22Rv1 (cell line): ENCODE measurements around the gene STRIT1.
A peak's percentile ranks its signal among the peaks of the same experiment; 100 is the strongest.

Experiments used
- H3K27ac ChIP-seq: fragments of 450-650 bp; 2 replicates; pipeline ENCODE4 v1.5.1; 2017
- ZFX ChIP-seq: fragments of 450-650 bp; IDR thresholded peaks from 2 replicates; pipeline ENCODE4 v1.6.1; 2017; ENCODE audit warnings: antibody characterized with exemption, borderline replicate concordance
- TF ChIP-seq, protein P1 (sequence below): fragments of 450-650 bp; IDR thresholded peaks from 2 replicates; pipeline ENCODE4 v1.5.1; 2017; ENCODE audit warnings: mild to moderate bottlenecking

Gene STRIT1

DNA sequence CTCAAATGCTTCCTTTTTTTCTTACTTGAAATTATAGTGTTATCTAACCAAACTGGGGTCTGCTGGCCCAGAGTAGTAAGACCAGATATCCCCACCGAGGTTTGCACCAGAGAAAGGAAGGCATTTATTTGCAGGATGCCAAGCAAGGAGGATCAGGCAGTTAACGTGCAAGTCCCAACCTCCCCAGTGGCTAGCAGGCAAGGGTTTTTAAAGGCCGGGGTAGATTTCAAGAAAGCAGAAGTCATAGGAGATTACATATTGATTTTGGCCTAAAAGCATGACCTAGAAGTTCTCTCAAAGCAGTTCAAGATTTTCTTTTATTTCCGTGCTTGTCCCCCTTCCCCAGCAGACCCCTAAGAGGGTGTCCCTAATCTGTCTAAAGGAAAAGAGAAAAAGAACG, 32.8 kb upstream of the STRIT1 start:
- no peak overlapping the region for H3K27ac ChIP-seq

DNA sequence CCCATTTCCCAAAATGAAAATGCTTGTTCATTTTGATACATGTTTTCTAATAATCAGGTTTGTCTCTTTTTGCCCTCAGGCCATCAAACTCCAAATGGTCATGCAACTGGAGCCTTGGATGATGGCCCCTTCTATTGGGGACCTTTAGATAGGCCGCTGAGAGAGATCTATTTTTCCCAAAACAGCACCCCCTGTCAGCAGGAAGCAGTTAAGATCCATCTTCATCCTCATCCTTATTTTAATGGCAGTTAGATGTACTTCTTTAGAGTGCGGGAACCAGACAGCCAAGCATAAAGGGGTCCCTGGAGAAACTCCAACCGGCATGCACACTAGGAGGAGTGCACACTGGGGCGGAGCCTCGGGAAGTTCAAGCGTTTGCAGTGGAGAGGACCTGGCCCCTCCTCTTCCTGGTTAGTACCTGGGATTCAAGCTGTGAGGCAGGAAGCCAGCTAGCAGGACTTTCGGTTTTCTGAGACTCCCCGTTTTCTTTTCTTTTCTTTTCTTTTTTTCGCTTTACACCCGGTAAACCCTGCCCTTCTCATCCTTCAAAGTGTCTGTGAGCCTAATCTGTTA, 31.9 kb upstream of the STRIT1 start:
- TF ChIP-seq, protein P1, sequence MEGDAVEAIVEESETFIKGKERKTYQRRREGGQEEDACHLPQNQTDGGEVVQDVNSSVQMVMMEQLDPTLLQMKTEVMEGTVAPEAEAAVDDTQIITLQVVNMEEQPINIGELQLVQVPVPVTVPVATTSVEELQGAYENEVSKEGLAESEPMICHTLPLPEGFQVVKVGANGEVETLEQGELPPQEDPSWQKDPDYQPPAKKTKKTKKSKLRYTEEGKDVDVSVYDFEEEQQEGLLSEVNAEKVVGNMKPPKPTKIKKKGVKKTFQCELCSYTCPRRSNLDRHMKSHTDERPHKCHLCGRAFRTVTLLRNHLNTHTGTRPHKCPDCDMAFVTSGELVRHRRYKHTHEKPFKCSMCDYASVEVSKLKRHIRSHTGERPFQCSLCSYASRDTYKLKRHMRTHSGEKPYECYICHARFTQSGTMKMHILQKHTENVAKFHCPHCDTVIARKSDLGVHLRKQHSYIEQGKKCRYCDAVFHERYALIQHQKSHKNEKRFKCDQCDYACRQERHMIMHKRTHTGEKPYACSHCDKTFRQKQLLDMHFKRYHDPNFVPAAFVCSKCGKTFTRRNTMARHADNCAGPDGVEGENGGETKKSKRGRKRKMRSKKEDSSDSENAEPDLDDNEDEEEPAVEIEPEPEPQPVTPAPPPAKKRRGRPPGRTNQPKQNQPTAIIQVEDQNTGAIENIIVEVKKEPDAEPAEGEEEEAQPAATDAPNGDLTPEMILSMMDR = 0 out of 2 replicates have a peak, but pooled peaks have one; percentile 19
- TF ChIP-seq ZFX = no peak
- H3K27ac ChIP-seq = no peak overlapping the region

More for the DNA sequence above, 32.8 kb upstream of the STRIT1 start:
- TF ChIP-seq ZFX = no peak

DNA sequence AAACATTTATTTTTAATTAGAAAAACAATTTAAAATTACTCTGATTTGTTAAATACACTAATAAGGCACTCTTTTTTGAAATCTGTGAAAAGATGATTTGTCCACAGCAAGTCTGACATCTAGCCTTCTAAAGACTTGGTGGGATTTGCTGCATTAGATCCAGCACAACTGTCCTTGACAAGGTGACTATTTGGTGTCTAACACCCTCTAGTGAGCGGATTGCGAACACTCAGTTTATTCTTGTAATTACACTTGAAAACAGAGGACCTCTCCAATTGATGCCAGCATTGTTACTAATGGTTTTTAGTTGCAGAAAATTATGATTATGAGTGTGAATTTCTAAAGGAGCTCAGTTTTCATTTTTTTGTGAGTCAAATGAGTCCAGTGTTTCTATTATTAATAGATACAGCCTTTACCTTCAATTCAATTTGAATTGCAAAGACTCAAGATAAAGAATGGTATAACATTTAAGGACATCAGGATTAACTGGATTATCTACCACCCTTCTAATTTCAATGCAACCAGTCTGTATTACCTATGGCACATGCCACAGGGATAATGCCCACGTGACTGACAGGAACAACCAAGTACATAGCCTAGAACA, 29.7 kb upstream of the STRIT1 start:
- no peak for TF ChIP-seq ZFX
- TF ChIP-seq, protein P1 = peak; percentile 83
- H3K27ac ChIP-seq = no peak overlapping the region

DNA sequence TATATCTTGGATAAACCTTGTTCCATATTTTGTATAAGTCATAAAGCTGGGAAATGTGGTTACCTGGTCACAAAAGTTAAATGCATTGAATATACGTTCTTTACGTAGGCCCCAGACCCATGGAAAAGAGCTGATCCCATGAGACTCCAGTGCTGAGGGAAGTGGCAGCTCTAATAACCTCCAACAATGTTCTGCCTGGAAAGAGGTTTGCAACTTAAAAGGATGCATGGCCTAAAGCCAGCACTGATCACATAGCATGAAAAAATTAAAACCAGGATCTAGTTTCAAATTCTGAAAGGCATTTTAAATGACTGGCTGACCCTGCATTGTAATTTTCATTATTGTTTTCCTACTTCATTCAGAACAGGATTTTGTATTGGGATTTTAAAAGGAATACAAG, 27.9 kb upstream of the STRIT1 start:
- H3K27ac ChIP-seq = no peak overlapping the region
- no peak for TF ChIP-seq ZFX
- TF ChIP-seq, protein P1 = no peak

DNA sequence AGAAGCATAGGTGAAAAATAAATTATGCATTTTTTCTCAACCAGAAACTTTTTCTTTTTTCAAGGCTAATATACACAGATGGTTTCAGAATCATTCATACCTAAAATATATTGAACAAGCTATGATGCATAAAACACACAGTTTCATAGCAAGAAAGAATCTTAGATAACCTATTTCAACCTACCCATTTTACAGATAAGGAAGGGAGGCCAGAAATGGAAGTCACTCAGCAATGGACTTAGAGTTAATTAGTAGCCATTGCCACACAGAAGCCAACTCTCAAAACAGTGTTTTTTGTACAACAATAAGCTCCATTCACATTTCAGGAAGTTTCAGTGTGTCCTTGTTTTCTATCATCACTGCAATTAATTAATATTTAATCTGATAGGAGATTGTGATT, 27.5 kb upstream of the STRIT1 start:
- TF ChIP-seq, protein P1 = no peak
- TF ChIP-seq ZFX = no peak
- no peak overlapping the region for H3K27ac ChIP-seq

DNA sequence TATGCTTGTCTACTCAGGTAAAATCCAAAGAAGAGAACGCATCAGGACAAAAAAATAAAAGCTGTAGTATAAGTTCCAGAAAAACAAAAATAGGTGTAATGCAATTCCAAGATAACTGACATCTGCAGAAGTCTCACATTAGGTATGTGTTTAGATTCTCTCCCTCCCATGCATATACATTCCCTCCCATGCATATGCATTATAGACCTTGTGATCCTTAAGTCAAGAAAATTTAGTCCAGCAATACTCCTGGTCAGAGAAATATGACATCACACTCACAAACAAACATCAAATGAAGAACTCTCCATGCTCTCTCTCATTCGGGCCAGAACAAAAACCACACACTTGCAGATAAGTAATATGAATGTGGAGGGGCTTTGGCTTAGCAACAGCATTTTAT, 25.3 kb upstream of the STRIT1 start:
- H3K27ac ChIP-seq = no peak overlapping the region
- no peak for TF ChIP-seq ZFX
- TF ChIP-seq, protein P1 = no peak

DNA sequence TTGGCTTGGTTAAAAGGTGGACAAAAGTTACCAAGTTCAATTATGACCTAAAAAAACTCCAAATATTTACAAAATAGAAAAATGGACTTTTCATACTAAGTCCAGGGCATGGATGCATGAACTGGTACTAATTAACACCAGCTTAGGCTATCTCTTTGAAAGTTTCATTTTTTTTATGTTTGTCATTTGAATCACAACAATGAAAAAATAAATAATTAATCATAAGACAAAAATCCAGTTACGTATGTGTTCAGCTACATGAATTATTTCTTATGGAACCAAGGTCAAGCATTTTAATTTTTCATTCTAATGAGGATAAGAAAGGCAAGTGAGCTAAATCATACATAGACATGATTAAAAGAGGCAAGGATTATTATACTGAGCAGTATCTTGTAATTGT, 23.7 kb upstream of the STRIT1 start:
- no peak overlapping the region for H3K27ac ChIP-seq
- TF ChIP-seq, protein P1 = no peak
- TF ChIP-seq ZFX = no peak

DNA sequence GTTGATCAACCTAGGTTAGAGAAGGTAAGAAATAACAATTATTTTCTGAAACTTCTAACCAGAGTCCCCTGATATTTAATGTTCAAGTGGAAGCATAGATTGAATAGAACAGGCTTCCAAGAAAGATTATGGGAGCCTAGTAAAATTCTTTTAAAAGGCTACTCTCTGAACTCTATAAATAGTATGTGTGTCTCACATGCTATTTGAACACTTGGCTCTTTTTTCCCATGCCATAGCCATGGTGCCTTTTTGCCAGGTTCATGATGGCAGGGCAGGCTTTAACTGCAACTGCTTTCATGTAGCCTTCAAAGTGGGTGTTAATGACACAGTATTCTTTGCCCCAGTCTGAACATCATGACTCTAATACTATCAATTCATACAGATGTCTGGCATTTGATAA, 22.9 kb upstream of the STRIT1 start:
- no peak overlapping the region for H3K27ac ChIP-seq
- TF ChIP-seq, protein P1 = no peak
- TF ChIP-seq ZFX = no peak
